Epithelial cell of proximal tubule (primary cell): ENCODE results near the gene SLC44A5. TPM values are rescaled to one million over a fixed set of nuclear protein-coding genes. Genes with fewer than 3 reads are reported as not detected.

Experiments used
- DNase-seq: peaks from one replicate; pipeline ENCODE4 v3.0.0-alpha.2; 2011; ENCODE audit warnings: low read depth
- H3K4me3 ChIP-seq: 2 replicates; pipeline ENCODE4 v1.5.1; 2011; ENCODE audit warnings: low read depth, mild to moderate bottlenecking, low read length
- total RNA-seq: library from RNA; depleted of rRNA; stranded (reverse); fragments of >200 nt; gene quantifications from 2 replicates; pipeline ENCODE4 v1.2.3, GENCODE V29; 2015
- TF ChIP-seq, protein P1 (sequence below): conservative IDR thresholded peaks from 2 replicates; pipeline ENCODE4 v1.5.1; 2012; ENCODE audit warnings: low read depth, mild to moderate bottlenecking, low read length

Gene SLC44A5
- total RNA-seq, 1 donor from 2014 or later = 1.8 TPM

GRCh38 chr1:75522389-75522788 is 88.5 kb downstream of the SLC44A5 start:
- H3K4me3 ChIP-seq = no peak overlapping the region
- TF ChIP-seq, protein P1, sequence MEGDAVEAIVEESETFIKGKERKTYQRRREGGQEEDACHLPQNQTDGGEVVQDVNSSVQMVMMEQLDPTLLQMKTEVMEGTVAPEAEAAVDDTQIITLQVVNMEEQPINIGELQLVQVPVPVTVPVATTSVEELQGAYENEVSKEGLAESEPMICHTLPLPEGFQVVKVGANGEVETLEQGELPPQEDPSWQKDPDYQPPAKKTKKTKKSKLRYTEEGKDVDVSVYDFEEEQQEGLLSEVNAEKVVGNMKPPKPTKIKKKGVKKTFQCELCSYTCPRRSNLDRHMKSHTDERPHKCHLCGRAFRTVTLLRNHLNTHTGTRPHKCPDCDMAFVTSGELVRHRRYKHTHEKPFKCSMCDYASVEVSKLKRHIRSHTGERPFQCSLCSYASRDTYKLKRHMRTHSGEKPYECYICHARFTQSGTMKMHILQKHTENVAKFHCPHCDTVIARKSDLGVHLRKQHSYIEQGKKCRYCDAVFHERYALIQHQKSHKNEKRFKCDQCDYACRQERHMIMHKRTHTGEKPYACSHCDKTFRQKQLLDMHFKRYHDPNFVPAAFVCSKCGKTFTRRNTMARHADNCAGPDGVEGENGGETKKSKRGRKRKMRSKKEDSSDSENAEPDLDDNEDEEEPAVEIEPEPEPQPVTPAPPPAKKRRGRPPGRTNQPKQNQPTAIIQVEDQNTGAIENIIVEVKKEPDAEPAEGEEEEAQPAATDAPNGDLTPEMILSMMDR = no peak
- DNase-seq = no peak

GRCh38 chr1:75521658-75522057 is 89.3 kb downstream of the SLC44A5 start:
- H3K4me3 ChIP-seq = no peak overlapping the region
- TF ChIP-seq, protein P1 = no peak
- DNase-seq = no peak

DNA sequence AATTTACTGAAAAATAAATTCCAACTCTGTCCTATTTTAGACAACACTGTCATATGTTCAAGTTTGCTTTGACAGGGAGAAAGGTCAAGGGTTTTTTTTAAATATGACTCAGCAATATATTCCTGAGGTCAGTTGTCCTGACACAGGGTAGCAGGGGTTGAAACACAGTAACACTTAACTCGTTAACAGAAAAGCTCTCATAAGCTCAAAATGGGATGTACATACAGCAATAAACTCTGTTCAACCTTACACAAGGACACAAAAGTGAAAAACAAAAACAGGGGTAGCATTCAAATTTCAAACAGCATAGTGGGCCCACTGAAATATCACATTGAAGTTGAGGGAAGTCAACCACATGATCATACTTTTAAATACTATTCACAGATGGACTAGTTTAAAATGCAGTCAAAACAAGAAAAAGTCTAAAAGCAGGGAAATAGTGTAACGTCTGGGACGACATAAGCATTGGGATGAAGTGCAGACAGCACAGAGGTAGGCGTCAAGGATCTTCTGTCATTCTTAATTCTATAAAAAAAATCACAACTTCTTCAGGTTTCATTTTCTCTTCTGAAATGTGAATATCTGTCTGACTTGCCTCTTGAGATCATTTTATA is 89.9 kb downstream of the SLC44A5 start:
- no peak overlapping the region for H3K4me3 ChIP-seq
- TF ChIP-seq, protein P1 = no peak
- DNase-seq = no peak

DNA sequence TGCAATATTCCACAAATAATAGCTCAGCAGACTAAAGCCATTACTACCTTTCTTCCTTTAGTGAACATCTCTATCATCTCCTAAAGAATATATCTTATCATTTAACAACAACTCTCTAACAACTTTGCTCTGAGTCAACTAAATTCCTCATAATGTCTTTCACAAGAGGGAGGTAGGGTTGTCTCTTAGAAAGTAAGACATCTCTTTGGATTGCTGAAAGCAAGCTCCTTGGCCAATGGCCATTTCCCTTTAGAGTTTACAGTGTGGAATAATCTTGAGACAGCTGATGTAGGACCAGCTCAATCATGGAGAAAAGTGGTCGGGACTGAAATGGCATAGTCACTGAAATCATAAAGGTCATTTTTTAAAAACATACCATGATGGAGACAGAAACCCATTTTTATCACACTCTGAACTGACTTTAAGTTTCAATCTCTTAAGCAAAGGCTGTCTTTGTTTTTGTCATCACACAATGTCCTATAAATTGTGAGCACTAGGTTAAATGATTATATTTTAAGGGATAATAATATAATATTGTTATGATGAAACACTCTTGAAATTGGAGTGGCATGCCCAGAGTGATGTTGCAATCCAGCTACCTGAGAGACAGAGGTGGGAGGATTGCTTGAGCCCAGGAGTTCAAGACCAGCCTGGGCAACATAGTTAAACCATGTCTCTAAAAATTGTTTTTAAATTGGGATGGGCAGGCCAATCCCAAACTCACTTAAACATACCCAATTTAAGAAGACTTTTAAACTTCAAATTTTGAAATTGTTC is 91.1 kb downstream of the SLC44A5 start:
- no peak for DNase-seq

DNA sequence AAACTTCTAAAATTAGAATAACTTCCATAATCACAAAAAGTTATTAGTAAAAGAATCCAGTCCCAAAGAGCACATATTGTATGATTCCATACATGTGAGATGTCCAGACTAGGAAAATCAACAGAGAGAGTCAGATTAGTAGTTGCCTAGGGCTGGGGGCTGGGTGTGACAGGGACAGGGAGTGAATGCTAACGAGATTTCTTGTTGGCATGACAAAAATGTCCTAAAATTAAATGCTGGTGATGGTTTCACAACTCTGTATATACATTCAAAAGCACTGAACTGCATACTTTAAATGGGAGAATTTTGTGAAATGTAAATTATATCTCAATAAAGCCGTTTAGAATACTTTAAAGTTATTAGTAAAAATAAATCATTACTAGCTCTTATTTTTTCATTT is 92.2 kb downstream of the SLC44A5 start:
- no peak overlapping the region for H3K4me3 ChIP-seq
- TF ChIP-seq, protein P1 = no peak
- DNase-seq = no peak

More for the DNA sequence above, 91.1 kb downstream of the SLC44A5 start:
- TF ChIP-seq, protein P1 = no peak
- H3K4me3 ChIP-seq = no peak overlapping the region

DNA sequence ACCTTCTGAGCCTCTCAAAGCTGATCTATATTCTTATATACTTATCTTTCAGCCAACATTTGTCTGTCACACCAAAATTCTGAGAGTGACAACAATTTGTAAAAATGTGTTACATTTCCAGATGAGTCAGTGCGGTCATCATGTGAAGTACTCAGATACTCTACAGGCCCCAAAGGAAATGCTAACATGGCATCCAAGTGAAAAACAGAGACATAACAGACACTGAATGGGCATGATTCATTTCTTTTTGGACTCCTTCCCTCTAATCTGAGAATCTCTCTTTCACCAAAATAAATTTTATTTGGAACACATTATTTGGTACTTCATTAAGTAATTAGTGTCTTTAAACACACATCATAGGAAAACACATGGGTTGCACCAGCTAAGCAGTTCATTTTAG is 96.6 kb downstream of the SLC44A5 start:
- no peak overlapping the region for H3K4me3 ChIP-seq
- no peak for DNase-seq
- TF ChIP-seq, protein P1 = no peak
